Suprapubic skin (tissue), 4 donors: ENCODE measurements around the gene UMAD1. TPM values are rescaled to one million over a fixed set of nuclear protein-coding genes. Genes with fewer than 3 reads are reported as not detected.

Source experiments
- DNase-seq, 2 donors: peaks; one replicate each; pipeline ENCODE4 v3.0.0-alpha.2; 2019; ENCODE audit warnings: low spot score in 2 of 2
- H3K27ac ChIP-seq: fragments of 200-600 bp; sonication (generic); one replicate; pipeline ENCODE4 v1.5.1; 2019
- H3K27me3 ChIP-seq: fragments of 200-600 bp; sonication (generic); one replicate; pipeline ENCODE4 v1.5.1; 2019
- H3K36me3 ChIP-seq: fragments of 200-600 bp; sonication (generic); one replicate; pipeline ENCODE4 v1.5.1; 2019
- H3K4me1 ChIP-seq: fragments of 200-600 bp; sonication (generic); one replicate; pipeline ENCODE4 v1.5.1; 2019
- H3K4me3 ChIP-seq: fragments of 200-600 bp; sonication (generic); one replicate; pipeline ENCODE4 v1.5.1; 2019; ENCODE audit warnings: mild to moderate bottlenecking
- H3K9me3 ChIP-seq: fragments of 200-600 bp; sonication (generic); one replicate; pipeline ENCODE4 v1.5.1; 2019
- EP300 ChIP-seq: sonication (generic); formaldehyde crosslinking; IDR thresholded peaks from one replicate; pipeline ENCODE4 v1.6.1; 2017; ENCODE audit warnings: antibody characterized with exemption
- POLR2A ChIP-seq, 2 donors: fragments of 450-650 bp; IDR thresholded peaks; one replicate each; pipeline ENCODE4 v1.6.1; 2017; ENCODE audit warnings: antibody characterized with exemption in 2 of 2, mild to moderate bottlenecking in 2 of 2, moderate library complexity in 2 of 2
- POLR2AphosphoS5 ChIP-seq, 3 donors: sonication (generic); formaldehyde crosslinking; IDR thresholded peaks; one replicate each; pipeline ENCODE4 v1.6.1; 2017; ENCODE audit warnings: antibody characterized with exemption in 3 of 3
- WGBS: methylation state at CpG from one replicate; pipeline ENCODE4 v1.1.5; 2018; 5-methylcytosine and 5-hydroxymethylcytosine counted together
- total RNA-seq, 4 donors: library from RNA; depleted of rRNA; stranded (reverse); fragments of >200 nt; gene quantifications; one replicate each; pipeline ENCODE4 v1.1.0, GENCODE V29; 2016
- TF ChIP-seq, protein P1 (sequence below), 2 donors: fragments of 200-600 bp in 1 of 2; fragments of 450-650 bp in 1 of 2; sonication (generic) in 1 of 2; IDR thresholded peaks; one replicate each; pipeline ENCODE4 v1.5.1; 2016 to 2019; ENCODE audit warnings: antibody characterized with exemption in 2 of 2, mild to moderate bottlenecking in 1 of 2, moderate library complexity in 1 of 2

The UMAD1 gene
- total RNA-seq, 4 donors from 2014 or later, result 9.3 to 28.9 (median 17.7) TPM

DNA sequence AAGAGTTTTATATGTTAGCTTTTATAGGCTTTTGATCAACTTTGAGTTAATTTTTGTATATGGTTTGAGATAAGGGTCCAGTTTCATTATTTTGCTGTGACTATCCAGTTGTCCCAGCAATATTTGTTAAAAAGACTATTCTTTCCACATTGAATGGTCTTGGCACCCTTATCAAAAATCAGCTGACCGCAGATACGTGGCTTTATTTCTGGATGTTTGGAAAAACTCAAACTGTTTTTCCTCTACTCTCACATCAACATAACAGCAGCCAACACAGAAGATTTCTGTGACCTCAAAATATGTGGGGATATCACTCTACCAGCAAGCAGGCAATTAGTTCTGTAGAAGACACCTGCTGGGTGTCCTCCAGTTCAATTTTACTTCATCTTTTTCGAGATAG is 211.4 kb downstream of the UMAD1 start:
- Histone ChIP-seq H3K9me3 (peaks cover 4% of the 10 kb centered on the region), H3K36me3 (no peaks in the 10 kb centered on the region), H3K4me1 (peaks cover 1% of the 10 kb centered on the region), H3K4me3 (no peak overlapping the region), H3K27me3 (no peaks in the 10 kb centered on the region), H3K27ac (no peak overlapping the region)
- WGBS, result 90% methylated on average over 3 of the region's 3 CpGs
- no peak for DNase-seq
- TF ChIP-seq, protein P1, sequence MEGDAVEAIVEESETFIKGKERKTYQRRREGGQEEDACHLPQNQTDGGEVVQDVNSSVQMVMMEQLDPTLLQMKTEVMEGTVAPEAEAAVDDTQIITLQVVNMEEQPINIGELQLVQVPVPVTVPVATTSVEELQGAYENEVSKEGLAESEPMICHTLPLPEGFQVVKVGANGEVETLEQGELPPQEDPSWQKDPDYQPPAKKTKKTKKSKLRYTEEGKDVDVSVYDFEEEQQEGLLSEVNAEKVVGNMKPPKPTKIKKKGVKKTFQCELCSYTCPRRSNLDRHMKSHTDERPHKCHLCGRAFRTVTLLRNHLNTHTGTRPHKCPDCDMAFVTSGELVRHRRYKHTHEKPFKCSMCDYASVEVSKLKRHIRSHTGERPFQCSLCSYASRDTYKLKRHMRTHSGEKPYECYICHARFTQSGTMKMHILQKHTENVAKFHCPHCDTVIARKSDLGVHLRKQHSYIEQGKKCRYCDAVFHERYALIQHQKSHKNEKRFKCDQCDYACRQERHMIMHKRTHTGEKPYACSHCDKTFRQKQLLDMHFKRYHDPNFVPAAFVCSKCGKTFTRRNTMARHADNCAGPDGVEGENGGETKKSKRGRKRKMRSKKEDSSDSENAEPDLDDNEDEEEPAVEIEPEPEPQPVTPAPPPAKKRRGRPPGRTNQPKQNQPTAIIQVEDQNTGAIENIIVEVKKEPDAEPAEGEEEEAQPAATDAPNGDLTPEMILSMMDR (IDR thresholded peaks at IDR 0.05), result no peak
- TF ChIP-seq POLR2A (IDR thresholded peaks at IDR 0.05) (no peak), EP300 (no peak)

DNA sequence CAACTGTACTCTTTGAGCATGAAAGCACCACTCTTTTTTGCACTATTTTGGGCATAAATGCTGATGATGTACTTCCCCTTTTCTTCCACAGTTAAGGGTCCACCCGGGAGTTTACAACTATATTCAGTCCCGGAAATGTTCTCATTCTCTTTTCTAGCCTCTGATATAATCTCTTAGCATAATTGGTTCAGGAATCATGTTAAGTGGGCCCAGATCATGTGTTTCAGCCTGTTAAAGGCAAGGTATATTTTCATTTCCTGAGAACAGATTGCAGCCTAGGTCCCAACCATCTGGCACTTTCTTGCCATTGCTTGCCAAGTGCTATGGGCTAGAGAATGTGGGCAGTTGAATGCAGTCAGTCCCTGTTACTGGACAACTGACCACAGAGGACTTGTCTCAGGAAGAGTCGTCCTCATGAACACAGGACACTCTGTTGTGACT is 216.6 kb downstream of the UMAD1 start:
- DNase-seq, result no peak
- peaks cover 4% of the 10 kb centered on the region for H3K9me3 ChIP-seq
- 74% methylated on average over 3 of the region's 3 CpGs for WGBS
- no peak overlapping the region for H3K27ac ChIP-seq
- H3K4me3 ChIP-seq, result no peak overlapping the region
- TF ChIP-seq POLR2AphosphoS5 (IDR thresholded peaks at IDR 0.05) (no peak), POLR2A (IDR thresholded peaks at IDR 0.05) (no peak), EP300 (no peak)
- TF ChIP-seq, protein P1 (IDR thresholded peaks at IDR 0.05), result no peak
- H3K4me1 ChIP-seq, result peaks cover 3% of the 10 kb centered on the region
- no peaks in the 10 kb centered on the region for H3K36me3 ChIP-seq
- H3K27me3 ChIP-seq, result no peaks in the 10 kb centered on the region

DNA sequence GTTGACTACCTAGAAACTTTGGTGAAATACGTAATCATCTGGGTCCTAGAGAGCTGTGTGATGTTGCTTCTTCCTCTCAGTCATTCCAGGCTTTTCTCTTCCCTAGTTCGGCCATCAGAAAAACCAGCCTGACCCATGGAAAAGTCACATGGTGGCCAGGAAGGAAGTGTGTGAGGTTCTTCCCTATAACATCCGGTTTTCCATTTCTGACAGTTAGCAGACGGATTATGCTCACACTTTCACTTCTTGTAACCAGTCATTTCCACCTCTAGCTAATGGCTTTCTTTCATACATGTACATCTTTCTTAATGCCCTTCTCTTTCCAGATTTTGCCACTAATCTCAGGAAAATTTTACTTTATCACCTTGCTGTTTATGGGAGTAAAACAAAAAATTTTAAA is 218.0 kb downstream of the UMAD1 start:
- no peak overlapping the region for H3K4me3 ChIP-seq
- peaks cover 4% of the 10 kb centered on the region for H3K9me3 ChIP-seq
- no peak overlapping the region for H3K27ac ChIP-seq
- TF ChIP-seq EP300 (no peak), POLR2AphosphoS5 (IDR thresholded peaks at IDR 0.05) (no peak), POLR2A (IDR thresholded peaks at IDR 0.05) (no peak)
- TF ChIP-seq, protein P1 (IDR thresholded peaks at IDR 0.05), result no peak
- no peak for DNase-seq
- H3K36me3 ChIP-seq, result no peaks in the 10 kb centered on the region
- 73% methylated on average over 4 of the region's 4 CpGs for WGBS
- no peaks in the 10 kb centered on the region for H3K27me3 ChIP-seq
- H3K4me1 ChIP-seq, result peaks cover 3% of the 10 kb centered on the region

DNA sequence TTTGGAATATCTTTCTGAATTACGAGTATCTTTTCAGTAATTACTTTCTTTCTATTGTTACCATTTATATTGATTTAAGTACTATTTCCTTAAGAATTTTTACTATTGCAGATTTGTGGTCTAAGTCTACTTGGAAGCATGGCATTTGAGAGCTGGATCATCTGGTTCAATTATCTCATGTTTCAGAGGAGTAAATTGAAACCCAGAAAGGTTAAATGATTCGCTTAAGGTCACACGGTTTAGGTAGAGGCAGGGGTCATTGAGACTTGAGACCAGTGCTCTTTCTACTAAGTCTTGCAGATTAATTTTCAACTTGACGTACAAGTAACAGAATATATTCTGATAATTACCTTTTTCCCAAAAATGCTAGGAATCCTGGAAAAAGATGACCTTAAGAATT is 218.9 kb downstream of the UMAD1 start:
- DNase-seq, result no peak
- Histone ChIP-seq H3K27me3 (no peaks in the 10 kb centered on the region), H3K27ac (no peak overlapping the region), H3K9me3 (peaks cover 4% of the 10 kb centered on the region), H3K4me1 (peaks cover 3% of the 10 kb centered on the region), H3K36me3 (no peaks in the 10 kb centered on the region), H3K4me3 (no peak overlapping the region)
- TF ChIP-seq, protein P1 (IDR thresholded peaks at IDR 0.05), result no peak
- TF ChIP-seq EP300 (no peak), POLR2AphosphoS5 (IDR thresholded peaks at IDR 0.05) (no peak), POLR2A (IDR thresholded peaks at IDR 0.05) (no peak)
- WGBS, result 92% methylated on average over 4 of the region's 4 CpGs

DNA sequence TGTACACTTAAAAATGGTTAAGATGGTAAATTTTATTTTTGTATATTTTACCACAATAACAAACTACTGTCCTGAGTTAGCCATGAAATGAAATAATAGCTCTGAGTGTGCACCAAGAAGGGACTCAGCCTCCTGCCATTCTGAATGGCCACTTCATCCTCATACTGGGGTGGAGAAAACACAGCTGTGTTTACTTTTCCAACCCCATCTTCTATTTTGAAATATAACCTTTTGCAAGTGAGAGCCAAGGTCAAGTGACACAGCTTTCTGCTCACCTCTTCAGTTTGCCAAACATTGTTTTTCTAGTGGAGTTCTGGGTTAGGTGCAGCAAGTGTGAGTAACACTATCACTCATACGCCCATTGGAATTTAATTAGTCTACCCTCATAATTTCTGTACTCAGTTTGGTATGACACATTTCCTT is 220.7 kb downstream of the UMAD1 start:
- no peaks in the 10 kb centered on the region for H3K36me3 ChIP-seq
- TF ChIP-seq EP300 (no peak), POLR2AphosphoS5 (IDR thresholded peaks at IDR 0.05) (no peak), POLR2A (IDR thresholded peaks at IDR 0.05) (no peak)
- TF ChIP-seq, protein P1 (IDR thresholded peaks at IDR 0.05), result no peak
- H3K4me3 ChIP-seq, result no peak overlapping the region
- H3K9me3 ChIP-seq, result no peaks in the 10 kb centered on the region
- 69% methylated on average over 1 of the region's 1 CpG for WGBS
- H3K4me1 ChIP-seq, result peaks cover 3% of the 10 kb centered on the region
- H3K27me3 ChIP-seq, result no peaks in the 10 kb centered on the region
- no peak for DNase-seq
- no peak overlapping the region for H3K27ac ChIP-seq
